Small intestine (tissue), 7 donors: Measurements from ENCODE around the gene H2AZ2. TPM values are rescaled to one million over a fixed set of nuclear protein-coding genes. Genes with fewer than 3 reads are reported as not detected.

Source experiments
- DNase-seq, 2 donors: peaks; one replicate each; pipeline versions ENCODE4 v3.0.0 to v3.0.0-alpha.2; 2013
- FAIRE-seq: peaks from 2 replicates; lab custom pipeline; 2012; peaks lifted over from hg19 to GRCh38; lab: Jason Lieb, UNC
- H3K27ac ChIP-seq, 3 donors: one replicate each; pipeline ENCODE4 v1.5.1; 2013; ENCODE audit warnings: low read length in 2 of 3, mild to moderate bottlenecking in 2 of 3, control low read depth in 1 of 3, inconsistent platforms in 1 of 3, low read depth in 1 of 3, moderate library complexity in 1 of 3
- H3K27me3 ChIP-seq, 3 donors: one replicate each; pipeline ENCODE4 v1.6.1; 2013; ENCODE audit warnings: low read length in 3 of 3, inconsistent platforms in 1 of 3; ENCODE audit not compliant: control insufficient read depth in 3 of 3, insufficient read depth in 3 of 3
- H3K36me3 ChIP-seq, 3 donors: one replicate each; pipeline ENCODE4 v1.6.1; 2013; ENCODE audit warnings: low read length in 3 of 3, inconsistent platforms in 1 of 3, low read depth in 1 of 3, mild to moderate bottlenecking in 1 of 3, moderate library complexity in 1 of 3; ENCODE audit not compliant: control insufficient read depth in 3 of 3, insufficient read depth in 2 of 3
- H3K4me1 ChIP-seq, 3 donors: one replicate each; pipeline ENCODE4 v1.6.1; 2013; ENCODE audit warnings: low read length in 2 of 3, inconsistent platforms in 1 of 3, low read depth in 1 of 3, mild to moderate bottlenecking in 1 of 3, moderate library complexity in 1 of 3; ENCODE audit not compliant: control insufficient read depth in 3 of 3, insufficient read depth in 2 of 3
- H3K4me3 ChIP-seq, 3 donors: one replicate each; pipeline ENCODE4 v1.5.1; 2013; ENCODE audit warnings: low read length in 3 of 3, control low read depth in 1 of 3, inconsistent platforms in 1 of 3, low read depth in 1 of 3, mild to moderate bottlenecking in 1 of 3, moderate library complexity in 1 of 3
- H3K9me3 ChIP-seq, 2 donors: one replicate each; pipeline ENCODE4 v1.6.1; 2013; ENCODE audit warnings: low read depth in 1 of 2, low read length in 1 of 2; ENCODE audit not compliant: control insufficient read depth in 2 of 2, insufficient read depth in 1 of 2
- WGBS, 3 donors: extraction: QIAGEN DNeasy Blood & Tissue Kit; methylation state at CpG; one replicate each; pipeline ENCODE4 v1.1.7; 2013; 5-methylcytosine and 5-hydroxymethylcytosine counted together
- polyA plus RNA-seq, 4 donors: library from polyadenylated mRNA; stranded (reverse) in 3 of 4; unstranded in 1 of 4; fragments of 200-250 nt in 3 of 4; fragments of 120-200 nt in 1 of 4; gene quantifications; one replicate each; pipeline versions ENCODE4 v1.2.1 to v1.2.3, GENCODE V29; 2013
- donor health status: healthy with polysubstance abuse.
- donor health status: control.
- donor health status: control.
- donor health status: Bipolar disorder and iron deficiency.
- donor health status: healthy.

Gene H2AZ2
- polyA plus RNA-seq, 4 donors: 76.7 to 159 (median 110) TPM

DNA sequence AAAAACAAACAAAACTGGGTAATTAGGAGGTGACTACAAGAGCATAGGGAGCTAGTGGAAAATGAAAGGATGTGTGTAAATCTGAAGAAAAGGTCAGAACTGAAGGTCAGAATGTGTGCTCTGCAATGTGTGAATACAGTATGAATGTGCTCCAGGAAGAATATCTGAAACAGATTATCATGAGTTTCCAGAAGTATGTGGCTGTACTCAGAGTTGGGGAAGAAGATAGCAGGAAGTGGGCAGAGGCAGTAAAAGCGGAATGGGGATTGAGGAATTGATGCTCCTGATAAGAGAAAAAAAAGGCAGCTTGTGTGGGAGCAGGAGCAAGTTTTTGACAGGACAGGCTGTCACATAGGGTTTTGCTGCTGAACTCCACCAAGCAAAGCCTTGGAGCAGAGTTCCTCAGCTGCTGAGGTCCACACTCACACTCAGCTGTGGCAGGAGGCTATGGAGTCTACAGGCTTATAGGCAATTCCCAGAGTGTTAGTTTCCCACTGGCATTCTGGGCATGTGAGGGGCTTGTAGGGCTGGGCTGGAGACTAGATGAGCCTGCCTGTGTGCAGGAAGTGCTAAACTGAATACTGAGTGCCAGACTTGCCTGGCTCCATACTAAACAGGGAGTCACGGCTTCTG, 22.9 kb downstream of the H2AZ2 start:
- DNase-seq (no peak), FAIRE-seq (no peak)
- no peaks in the 10 kb centered on the region for H3K9me3 ChIP-seq
- 74 to 81% (median 78%) methylated on average over 2 of the region's 2 CpGs for WGBS, 3 donors
- H3K4me1 ChIP-seq: no peaks in the 10 kb centered on the region
- H3K27me3 ChIP-seq: no peaks in the 10 kb centered on the region
- H3K36me3 ChIP-seq: peaks cover 5 to 23% (median 7%) of the 10 kb centered on the region in 3 donors
- no peak overlapping the region for H3K27ac ChIP-seq
- H3K4me3 ChIP-seq: no peak overlapping the region

GRCh38 chr7:44823255-44823781, 24.6 kb downstream of the H2AZ2 start:
- no peak for FAIRE-seq
- peaks cover 2 to 18% (median 3%) of the 10 kb centered on the region in 3 donors for H3K36me3 ChIP-seq
- no peaks in the 10 kb centered on the region for H3K27me3 ChIP-seq
- DNase-seq: no peak
- 76 to 80% (median 80%) methylated on average over 5 of the region's 5 CpGs for WGBS, 3 donors
- H3K4me3 ChIP-seq: no peak overlapping the region
- no peak overlapping the region for H3K27ac ChIP-seq
- H3K9me3 ChIP-seq: no peaks in the 10 kb centered on the region
- H3K4me1 ChIP-seq: no peaks in the 10 kb centered on the region

GRCh38 chr7:44819292-44819691, 28.6 kb downstream of the H2AZ2 start:
- Histone ChIP-seq H3K27me3 (no peaks in the 10 kb centered on the region), H3K27ac (no peak overlapping the region), H3K36me3 (peaks cover 0 to 2% (median 0%) of the 10 kb centered on the region in 3 donors), H3K4me3 (no peak overlapping the region), H3K4me1 (no peaks in the 10 kb centered on the region), H3K9me3 (no peaks in the 10 kb centered on the region)
- WGBS, 3 donors: 79 to 84% (median 80%) methylated on average over 2 of the region's 2 CpGs
- no peak for DNase-seq
- no peak for FAIRE-seq

DNA sequence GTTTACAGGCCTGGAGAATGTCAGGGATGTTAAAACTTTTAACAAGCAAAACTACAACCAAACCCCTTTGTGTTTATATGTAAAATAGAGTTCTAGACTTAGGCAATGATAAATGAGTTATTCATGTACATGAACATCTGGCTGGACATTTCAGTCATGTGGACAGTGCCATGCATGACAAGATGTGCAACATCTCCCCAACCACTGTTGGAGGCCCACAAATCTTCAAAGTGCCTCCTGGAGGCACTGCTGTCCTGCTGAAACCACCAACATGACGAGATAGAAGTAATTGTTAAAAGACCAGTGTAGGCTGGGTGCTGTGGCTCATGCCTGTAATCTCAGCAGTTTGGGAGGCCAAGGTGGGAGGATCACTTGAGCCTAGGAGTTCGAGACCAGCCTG, 33.0 kb downstream of the H2AZ2 start:
- FAIRE-seq (no peak), DNase-seq (no peak)
- no peak overlapping the region for H3K4me3 ChIP-seq
- H3K36me3 ChIP-seq: no peaks in the 10 kb centered on the region
- H3K27me3 ChIP-seq: no peaks in the 10 kb centered on the region
- WGBS, 3 donors: 86 to 91% (median 90%) methylated on average over 2 of the region's 2 CpGs
- no peak overlapping the region for H3K27ac ChIP-seq
- H3K4me1 ChIP-seq: no peaks in the 10 kb centered on the region
- no peaks in the 10 kb centered on the region for H3K9me3 ChIP-seq

DNA sequence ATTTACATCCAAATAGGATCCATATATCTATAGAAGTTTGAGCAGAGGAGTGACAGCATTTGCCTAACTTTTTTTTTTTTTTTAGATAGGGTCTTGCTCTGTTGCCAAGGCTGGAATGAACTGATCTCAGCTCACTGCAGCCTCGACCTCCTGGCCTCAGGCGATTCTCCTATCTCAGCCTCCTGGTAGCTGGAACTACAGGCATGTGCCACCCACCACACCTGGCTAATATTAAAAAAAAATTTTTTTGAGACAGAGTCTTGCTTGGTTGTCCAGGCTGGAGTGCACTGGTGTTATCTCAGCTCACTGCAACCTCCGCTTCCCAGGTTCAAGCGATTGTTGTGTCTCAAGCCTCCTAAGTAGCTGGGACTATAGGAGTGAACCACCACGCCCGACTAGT, 36.3 kb downstream of the H2AZ2 start:
- DNase-seq: no peak
- FAIRE-seq: no peak
- no peaks in the 10 kb centered on the region for H3K36me3 ChIP-seq
- no peaks in the 10 kb centered on the region for H3K9me3 ChIP-seq
- H3K4me1 ChIP-seq: no peaks in the 10 kb centered on the region
- WGBS, 3 donors: 88 to 95% (median 88%) methylated on average over 6 of the region's 6 CpGs
- no peak overlapping the region for H3K4me3 ChIP-seq
- no peaks in the 10 kb centered on the region for H3K27me3 ChIP-seq
- no peak overlapping the region for H3K27ac ChIP-seq

DNA sequence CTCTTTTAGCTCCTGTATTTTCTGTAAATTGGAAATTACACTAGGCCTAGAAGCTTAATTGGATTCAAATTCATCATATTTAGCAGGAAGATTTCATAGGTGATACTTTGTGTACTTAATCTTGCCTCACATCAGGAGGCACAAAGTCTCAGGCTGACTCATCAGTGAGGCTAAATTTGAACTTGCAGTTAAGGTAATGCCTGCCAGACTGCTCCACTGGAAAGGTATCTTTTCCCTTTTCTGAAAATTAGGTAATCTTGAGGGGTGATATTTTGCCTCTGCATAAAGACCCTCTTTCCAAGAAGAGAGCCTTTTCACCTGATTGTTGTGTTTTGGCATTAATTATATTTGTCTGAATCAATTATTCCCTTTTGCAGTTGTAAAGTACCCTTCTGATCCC, 36.8 kb downstream of the H2AZ2 start:
- FAIRE-seq (no peak), DNase-seq (peak in 1 of 2 donors; percentile 59)
- H3K36me3 ChIP-seq: no peaks in the 10 kb centered on the region
- no peak overlapping the region for H3K27ac ChIP-seq
- H3K9me3 ChIP-seq: no peaks in the 10 kb centered on the region
- no peaks in the 10 kb centered on the region for H3K4me1 ChIP-seq
- no peak overlapping the region for H3K4me3 ChIP-seq
- H3K27me3 ChIP-seq: no peaks in the 10 kb centered on the region

DNA sequence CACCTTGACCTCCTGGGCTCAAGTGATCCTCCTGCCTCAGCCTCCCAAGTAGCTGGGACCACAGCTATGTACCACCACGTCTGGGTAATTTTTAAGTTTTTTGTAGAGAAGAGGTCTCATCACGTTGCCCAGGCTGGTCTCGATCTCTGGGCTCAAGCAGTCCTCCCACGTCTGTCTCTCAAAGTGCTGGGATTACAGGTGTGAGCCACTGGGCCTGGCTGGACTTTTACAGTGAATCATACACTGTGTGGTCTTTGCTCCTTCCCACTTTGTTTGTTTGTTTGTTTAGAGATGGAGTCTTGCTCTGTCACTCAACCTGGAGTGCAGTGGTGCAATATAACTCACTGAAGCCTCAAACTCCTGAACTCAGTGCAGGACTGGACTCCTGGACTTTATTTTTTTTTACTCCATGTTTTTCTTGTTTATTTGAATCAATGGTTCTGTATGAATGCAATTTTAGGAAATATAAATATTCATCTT, 38.9 kb downstream of the H2AZ2 start:
- H3K4me3 ChIP-seq: no peak overlapping the region
- H3K27ac ChIP-seq: no peak overlapping the region
- H3K36me3 ChIP-seq: peaks cover 0 to 10% (median 0%) of the 10 kb centered on the region in 3 donors
- H3K27me3 ChIP-seq: no peaks in the 10 kb centered on the region
- no peak for FAIRE-seq
- H3K4me1 ChIP-seq: no peaks in the 10 kb centered on the region
- H3K9me3 ChIP-seq: no peaks in the 10 kb centered on the region
- no peak for DNase-seq
- WGBS, 3 donors: 71 to 83% (median 82%) methylated on average over 4 of the region's 4 CpGs

DNA sequence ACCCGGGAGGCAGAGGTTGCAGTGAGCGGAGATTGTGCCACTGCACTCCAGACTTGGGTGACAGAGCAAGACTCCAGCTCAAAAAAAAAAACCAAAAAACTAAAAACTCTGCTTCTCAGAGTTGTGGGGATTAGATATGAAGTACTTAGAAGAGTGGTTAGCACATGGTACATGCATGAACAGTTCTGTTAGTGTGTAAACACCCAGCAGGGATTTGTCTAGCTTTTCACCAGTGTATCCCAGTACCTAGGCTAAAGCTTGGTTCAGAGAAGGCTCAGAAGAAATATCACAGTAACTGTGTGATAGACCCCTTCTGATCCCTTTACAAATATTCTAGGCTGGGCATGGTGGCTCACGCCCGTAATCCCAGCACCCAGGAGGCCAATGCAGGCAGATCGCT, 41.9 kb downstream of the H2AZ2 start:
- H3K27ac ChIP-seq: no peak overlapping the region
- WGBS, 3 donors: 87 to 94% (median 93%) methylated on average over 5 of the region's 5 CpGs
- no peak overlapping the region for H3K4me3 ChIP-seq
- H3K27me3 ChIP-seq: no peaks in the 10 kb centered on the region
- no peaks in the 10 kb centered on the region for H3K9me3 ChIP-seq
- FAIRE-seq (no peak), DNase-seq (no peak)
- peaks cover 9 to 33% (median 11%) of the 10 kb centered on the region in 3 donors for H3K36me3 ChIP-seq
- H3K4me1 ChIP-seq: no peaks in the 10 kb centered on the region
